Smooth muscle cell (in vitro differentiated cells): ENCODE results near the gene KCNT1. TPM values are rescaled to one million over a fixed set of nuclear protein-coding genes. Genes with fewer than 3 reads are reported as not detected.

Experiments
- DNase-seq: peaks from one replicate; lab custom pipeline; 2025; ENCODE audit not compliant: unreplicated experiment; lab: John Stamatoyannopoulos, UW
- H2AFZ ChIP-seq: fragments of 200-600 bp; sonication (generic); 2 replicates; pipeline ENCODE4 v1.6.0; 2016; ENCODE audit warnings: antibody characterized with exemption, low read depth, mild to moderate bottlenecking
- H3F3A ChIP-seq: fragments of 200-600 bp; sonication (generic); 2 replicates; pipeline ENCODE4 v1.6.0; 2017; ENCODE audit warnings: antibody characterized with exemption, low read depth
- H3K27ac ChIP-seq: fragments of 200-600 bp; sonication (generic); 2 replicates; pipeline ENCODE4 v1.5.1; 2016; ENCODE audit warnings: low read depth, mild to moderate bottlenecking
- H3K27me3 ChIP-seq: fragments of 200-600 bp; sonication (generic); 2 replicates; pipeline ENCODE4 v1.6.1; 2016; ENCODE audit warnings: low read depth, mild to moderate bottlenecking
- H3K36me3 ChIP-seq: fragments of 200-600 bp; sonication (generic); 2 replicates; pipeline ENCODE4 v1.5.1; 2016; ENCODE audit warnings: low read depth
- H3K4me1 ChIP-seq: fragments of 200-600 bp; sonication (generic); 2 replicates; pipeline ENCODE4 v1.5.1; 2016; ENCODE audit warnings: low read depth
- H3K4me2 ChIP-seq: fragments of 200-600 bp; sonication (generic); 2 replicates; pipeline ENCODE4 v1.6.0; 2016; ENCODE audit warnings: mild to moderate bottlenecking
- H3K4me3 ChIP-seq: fragments of 200-600 bp; sonication (generic); 2 replicates; pipeline ENCODE4 v1.5.1; 2016; ENCODE audit warnings: mild to moderate bottlenecking
- H3K79me2 ChIP-seq: fragments of 200-600 bp; sonication (generic); 2 replicates; pipeline ENCODE4 v1.6.0; 2016; ENCODE audit warnings: low read depth, mild to moderate bottlenecking
- H3K9ac ChIP-seq: fragments of 200-600 bp; sonication (generic); 2 replicates; pipeline ENCODE4 v1.6.0; 2016; ENCODE audit warnings: low read depth
- H3K9me3 ChIP-seq: fragments of 200-600 bp; sonication (generic); replicated peaks from 2 replicates; pipeline ENCODE4 v1.5.1; 2016; ENCODE audit warnings: low read depth
- H4K20me1 ChIP-seq: fragments of 200-600 bp; sonication (generic); 2 replicates; pipeline ENCODE4 v1.6.0; 2016; ENCODE audit warnings: low read depth
- whole genome bisulfite sequencing: methylation state at CpG from one replicate; pipeline ENCODE4 v1.1.7; 2016; ENCODE audit warnings: low lambda C conversion rate; 5-methylcytosine and 5-hydroxymethylcytosine counted together
- polyA plus RNA-seq: library from polyadenylated mRNA; unstranded; fragments of >200 nt; fragmentation: Nextera tagmentation; extraction: Ambion mirVana; gene quantifications from 2 replicates; pipeline ENCODE4 v1.2.1, GENCODE V29; 2016
- total RNA-seq: library from RNA; depleted of rRNA; stranded (reverse); fragments of >200 nt; gene quantifications from 2 replicates; pipeline ENCODE4 v1.2.3, GENCODE V29; 2014
- TF ChIP-seq, protein P1 (sequence below): fragments of 200-600 bp; sonication (generic); IDR thresholded peaks from 2 replicates; pipeline ENCODE4 v1.5.1; 2017; ENCODE audit warnings: borderline replicate concordance, mild to moderate bottlenecking, antibody characterized with exemption; ENCODE audit not compliant: insufficient read depth, poor library complexity, severe bottlenecking

The KCNT1 gene
- total and polyA plus RNA-seq, 2 experiments from 2014 or later, result not detected

DNA sequence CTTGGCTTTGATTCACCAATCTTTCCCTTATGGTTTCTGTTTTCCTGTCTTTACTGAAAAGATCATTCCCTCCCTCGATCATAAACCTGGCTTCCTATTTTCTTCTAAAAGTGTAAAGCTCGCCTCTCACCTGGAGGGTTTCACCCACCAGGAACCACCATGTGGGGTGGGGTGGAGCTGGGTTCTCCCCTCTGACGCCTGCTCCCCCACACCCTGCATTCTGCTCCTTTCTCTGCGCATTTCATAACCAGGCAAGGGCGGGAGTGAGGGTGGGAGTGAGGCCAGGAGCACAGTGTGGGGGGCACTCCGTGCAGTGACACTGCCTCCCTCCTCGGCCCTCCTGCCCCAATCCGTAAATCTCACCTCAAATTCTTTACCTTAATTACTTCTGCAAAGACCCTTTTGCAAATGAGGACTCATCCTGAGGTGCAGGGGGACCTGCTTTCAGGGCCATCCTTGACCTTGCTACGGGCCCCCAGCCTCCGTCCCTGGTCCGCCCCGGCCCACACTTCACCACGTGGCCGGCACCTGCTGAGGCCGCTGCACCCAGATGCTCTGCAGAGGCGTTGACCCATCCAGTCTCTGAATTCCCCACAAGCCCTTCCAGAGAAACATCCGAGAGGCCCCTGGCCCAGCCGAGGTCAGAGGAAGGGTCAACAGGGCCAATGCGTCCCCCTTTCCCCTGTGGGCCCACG is 59.3 kb downstream of the KCNT1 start:
- Histone ChIP-seq H3K36me3 (no peaks in the 10 kb centered on the region), H3K4me2 (no peak overlapping the region), H2AFZ (no peak overlapping the region), H4K20me1 (no peaks in the 10 kb centered on the region), H3K4me3 (no peak overlapping the region), H3K27me3 (no peaks in the 10 kb centered on the region), H3K27ac (no peak overlapping the region), H3K9me3 (no peaks in the 10 kb centered on the region), H3K79me2 (no peaks in the 10 kb centered on the region), H3F3A (no peaks in the 10 kb centered on the region), H3K9ac (no peak overlapping the region), H3K4me1 (no peaks in the 10 kb centered on the region)
- WGBS, result 88% methylated on average over 19 of the region's 20 CpGs
- TF ChIP-seq, protein P1, sequence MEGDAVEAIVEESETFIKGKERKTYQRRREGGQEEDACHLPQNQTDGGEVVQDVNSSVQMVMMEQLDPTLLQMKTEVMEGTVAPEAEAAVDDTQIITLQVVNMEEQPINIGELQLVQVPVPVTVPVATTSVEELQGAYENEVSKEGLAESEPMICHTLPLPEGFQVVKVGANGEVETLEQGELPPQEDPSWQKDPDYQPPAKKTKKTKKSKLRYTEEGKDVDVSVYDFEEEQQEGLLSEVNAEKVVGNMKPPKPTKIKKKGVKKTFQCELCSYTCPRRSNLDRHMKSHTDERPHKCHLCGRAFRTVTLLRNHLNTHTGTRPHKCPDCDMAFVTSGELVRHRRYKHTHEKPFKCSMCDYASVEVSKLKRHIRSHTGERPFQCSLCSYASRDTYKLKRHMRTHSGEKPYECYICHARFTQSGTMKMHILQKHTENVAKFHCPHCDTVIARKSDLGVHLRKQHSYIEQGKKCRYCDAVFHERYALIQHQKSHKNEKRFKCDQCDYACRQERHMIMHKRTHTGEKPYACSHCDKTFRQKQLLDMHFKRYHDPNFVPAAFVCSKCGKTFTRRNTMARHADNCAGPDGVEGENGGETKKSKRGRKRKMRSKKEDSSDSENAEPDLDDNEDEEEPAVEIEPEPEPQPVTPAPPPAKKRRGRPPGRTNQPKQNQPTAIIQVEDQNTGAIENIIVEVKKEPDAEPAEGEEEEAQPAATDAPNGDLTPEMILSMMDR, result no peak
- DNase-seq, result no peak

DNA sequence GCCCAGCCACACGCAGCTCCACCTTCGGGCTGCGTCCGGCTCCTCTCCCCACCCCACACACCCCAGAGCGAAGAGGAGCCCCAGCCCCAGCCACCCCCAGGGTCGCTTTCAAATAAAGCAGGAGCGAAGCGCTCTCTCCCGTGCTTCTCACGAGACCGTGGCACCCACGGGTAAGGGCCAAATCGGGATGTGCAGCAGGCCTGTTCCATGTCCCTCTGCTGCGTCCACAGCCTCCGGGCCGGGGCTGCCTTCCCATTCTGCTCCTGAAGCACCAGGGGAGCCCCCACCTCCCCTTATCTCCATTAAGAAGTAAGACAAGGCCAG is 59.8 kb downstream of the KCNT1 start:
- no peak overlapping the region for H3K4me2 ChIP-seq
- H3K9ac ChIP-seq, result no peak overlapping the region
- no peaks in the 10 kb centered on the region for H3K36me3 ChIP-seq
- H3K27me3 ChIP-seq, result no peaks in the 10 kb centered on the region
- no peaks in the 10 kb centered on the region for H4K20me1 ChIP-seq
- H3F3A ChIP-seq, result no peaks in the 10 kb centered on the region
- TF ChIP-seq, protein P1, result no peak
- no peaks in the 10 kb centered on the region for H3K4me1 ChIP-seq
- DNase-seq, result no peak
- H3K4me3 ChIP-seq, result no peak overlapping the region
- 93% methylated on average over 13 of the region's 16 CpGs for WGBS
- no peaks in the 10 kb centered on the region for H3K79me2 ChIP-seq
- H2AFZ ChIP-seq, result no peak overlapping the region
- no peak overlapping the region for H3K27ac ChIP-seq
- no peaks in the 10 kb centered on the region for H3K9me3 ChIP-seq

DNA sequence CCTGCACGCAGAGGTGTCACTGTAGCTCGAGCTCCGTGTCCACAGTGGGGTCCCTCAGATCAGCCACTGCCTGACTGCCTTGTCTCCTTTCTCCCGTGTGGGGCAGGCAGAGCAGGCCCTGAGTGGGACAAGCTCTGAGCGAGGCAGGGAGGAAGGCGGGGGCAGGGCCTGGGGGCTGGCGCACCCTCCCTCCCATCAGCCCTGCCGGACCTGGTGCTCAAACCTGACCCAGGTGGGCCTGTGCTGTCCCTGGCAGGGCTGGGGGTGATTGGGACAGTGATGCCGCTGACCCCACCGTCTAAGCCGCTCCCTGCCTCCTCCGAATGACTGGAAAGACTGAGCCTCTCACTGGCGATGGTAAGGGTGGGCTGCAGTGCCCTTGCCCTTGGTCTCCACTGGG is 60.9 kb downstream of the KCNT1 start:
- TF ChIP-seq, protein P1, result no peak
- H3K9ac ChIP-seq, result no peak overlapping the region
- H3K4me1 ChIP-seq, result no peaks in the 10 kb centered on the region
- H2AFZ ChIP-seq, result no peak overlapping the region
- H3K79me2 ChIP-seq, result no peaks in the 10 kb centered on the region
- no peak overlapping the region for H3K4me2 ChIP-seq
- DNase-seq, result no peak
- H3K4me3 ChIP-seq, result no peak overlapping the region
- no peaks in the 10 kb centered on the region for H3K27me3 ChIP-seq
- H4K20me1 ChIP-seq, result no peaks in the 10 kb centered on the region
- 94% methylated on average over 12 of the region's 13 CpGs for WGBS
- no peaks in the 10 kb centered on the region for H3K9me3 ChIP-seq
- H3F3A ChIP-seq, result no peaks in the 10 kb centered on the region
- no peaks in the 10 kb centered on the region for H3K36me3 ChIP-seq
- H3K27ac ChIP-seq, result no peak overlapping the region
